ENCODE data around the gene ZDHHC20.

DNA sequence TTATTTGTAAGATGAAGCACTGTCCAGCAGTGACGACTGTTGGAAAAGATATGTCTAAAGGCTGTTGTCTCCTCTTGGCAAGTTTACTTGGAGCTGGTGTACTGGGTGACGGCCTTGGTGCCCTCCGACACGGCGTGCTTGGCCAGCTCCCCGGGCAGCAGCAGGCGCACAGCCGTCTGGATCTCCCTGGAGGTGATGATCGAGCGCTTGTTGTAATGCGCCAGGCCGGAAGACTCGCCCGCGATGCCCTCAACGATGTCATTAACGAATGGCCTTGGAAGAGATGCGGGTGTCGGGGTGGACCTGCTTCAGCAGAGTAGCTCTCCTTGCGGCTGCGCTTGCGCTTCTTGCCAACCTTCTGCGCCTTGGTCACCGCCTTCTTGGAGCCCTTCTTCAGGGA, 24.6 kb upstream of the ZDHHC20 start:
- no peak for TF ChIP-seq EZH2phosphoT487 (IDR thresholded peaks at IDR 0.05; ENCODE audit: borderline replicate concordance, low read length)
- TF ChIP-seq, protein P1, sequence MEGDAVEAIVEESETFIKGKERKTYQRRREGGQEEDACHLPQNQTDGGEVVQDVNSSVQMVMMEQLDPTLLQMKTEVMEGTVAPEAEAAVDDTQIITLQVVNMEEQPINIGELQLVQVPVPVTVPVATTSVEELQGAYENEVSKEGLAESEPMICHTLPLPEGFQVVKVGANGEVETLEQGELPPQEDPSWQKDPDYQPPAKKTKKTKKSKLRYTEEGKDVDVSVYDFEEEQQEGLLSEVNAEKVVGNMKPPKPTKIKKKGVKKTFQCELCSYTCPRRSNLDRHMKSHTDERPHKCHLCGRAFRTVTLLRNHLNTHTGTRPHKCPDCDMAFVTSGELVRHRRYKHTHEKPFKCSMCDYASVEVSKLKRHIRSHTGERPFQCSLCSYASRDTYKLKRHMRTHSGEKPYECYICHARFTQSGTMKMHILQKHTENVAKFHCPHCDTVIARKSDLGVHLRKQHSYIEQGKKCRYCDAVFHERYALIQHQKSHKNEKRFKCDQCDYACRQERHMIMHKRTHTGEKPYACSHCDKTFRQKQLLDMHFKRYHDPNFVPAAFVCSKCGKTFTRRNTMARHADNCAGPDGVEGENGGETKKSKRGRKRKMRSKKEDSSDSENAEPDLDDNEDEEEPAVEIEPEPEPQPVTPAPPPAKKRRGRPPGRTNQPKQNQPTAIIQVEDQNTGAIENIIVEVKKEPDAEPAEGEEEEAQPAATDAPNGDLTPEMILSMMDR (IDR thresholded peaks at IDR 0.05; ENCODE audit: low read depth, low read length, poor library complexity, severe bottlenecking) = no peak

Data from DOHH2 (cell line).